Activated naive CD4-positive, alpha-beta T cell treated with anti-CD3 and anti-CD28 coated beads, Interleukin-2, amount 10 ng/mL, durations not matched to agents 7 days and 5 days (primary cell): ENCODE measurements around the gene C2orf92.

Experiments used
- CTCF ChIA-PET: fragments of 350-600 bp; sonication (Branson Sonifier 250); formaldehyde crosslinking; loops from one replicate; lab custom pipeline; 2021; ENCODE audit warnings: antibody characterized with exemption; lab: Charles Lee
- DNase-seq: peaks from one replicate; pipeline ENCODE4 v3.0.0-alpha.2; 2020
- H3K27ac Mint-ChIP-seq: one replicate; pipeline ENCODE4 v1.8.0; 2021; ENCODE audit warnings: mild to moderate bottlenecking, moderate library complexity, mixed read lengths
- H3K27me3 Mint-ChIP-seq: one replicate; pipeline ENCODE4 v1.8.0; 2021; ENCODE audit warnings: mild to moderate bottlenecking, mixed read lengths
- H3K36me3 Mint-ChIP-seq: one replicate; pipeline ENCODE4 v1.8.0; 2021; ENCODE audit warnings: mixed read lengths
- H3K4me1 Mint-ChIP-seq: one replicate; pipeline ENCODE4 v1.8.0; 2021; ENCODE audit warnings: mixed read lengths
- H3K4me3 Mint-ChIP-seq: one replicate; pipeline ENCODE4 v1.8.0; 2021; ENCODE audit warnings: mild to moderate bottlenecking, moderate library complexity, mixed read lengths
- H3K9me3 Mint-ChIP-seq: one replicate; pipeline ENCODE4 v1.8.0; 2021; ENCODE audit warnings: mixed read lengths

Gene C2orf92

GRCh38 chr2:97749581-97749980, 80.1 kb downstream of the C2orf92 start:
- H3K36me3 Mint-ChIP-seq, result peaks cover 5% of the 10 kb centered on the region
- CTCF ChIA-PET, result interaction anchor here (0.6 to 2.4 kb wide), 4 partner anchors 18 to 523 kb away, joined by 3 to 15 read pairs (median 4); no protein-coding TSS in a partner anchor
- H3K27ac Mint-ChIP-seq, result no peak overlapping the region

GRCh38 chr2:97750017-97750416, 80.5 kb downstream of the C2orf92 start:
- no peak overlapping the region for H3K4me3 Mint-ChIP-seq
- no peak for DNase-seq
- no peaks in the 10 kb centered on the region for H3K27me3 Mint-ChIP-seq
- peaks cover 3% of the 10 kb centered on the region for H3K36me3 Mint-ChIP-seq
- no peaks in the 10 kb centered on the region for H3K9me3 Mint-ChIP-seq
- H3K4me1 Mint-ChIP-seq, result peaks cover 26% of the 10 kb centered on the region
- H3K27ac Mint-ChIP-seq, result peak overlapping the region; percentile 15
- CTCF ChIA-PET, result interaction anchor here (0.6 to 2.4 kb wide), 4 partner anchors 10 to 523 kb away, joined by 3 to 15 read pairs (median 7); no protein-coding TSS in a partner anchor

More at GRCh38 chr2:97749581-97749980, 80.1 kb downstream of the C2orf92 start:
- Mint-ChIP-seq H3K4me1 (peaks cover 28% of the 10 kb centered on the region), H3K27me3 (no peaks in the 10 kb centered on the region), H3K9me3 (no peaks in the 10 kb centered on the region), H3K4me3 (no peak overlapping the region)
- no peak for DNase-seq

GRCh38 chr2:97751752-97752151, 82.2 kb downstream of the C2orf92 start:
- no peak overlapping the region for H3K4me3 Mint-ChIP-seq
- H3K27ac Mint-ChIP-seq, result no peak overlapping the region
- H3K36me3 Mint-ChIP-seq, result peaks cover 5% of the 10 kb centered on the region
- peaks cover 11% of the 10 kb centered on the region for H3K4me1 Mint-ChIP-seq
- no peak for DNase-seq
- CTCF ChIA-PET, result interaction anchor here (1.0 to 2.4 kb wide), 4 partner anchors 11 to 52 kb away, joined by 4 to 15 read pairs (median 8); no protein-coding TSS in a partner anchor
- H3K27me3 Mint-ChIP-seq, result no peaks in the 10 kb centered on the region
- no peaks in the 10 kb centered on the region for H3K9me3 Mint-ChIP-seq
